WTC11 (cell line): ENCODE results near the gene ZNF57.

Experiments used
- CBFB ChIP-seq: sonication (generic); formaldehyde crosslinking; IDR thresholded peaks from 2 replicates; pipeline ENCODE4 v1.8.1; 2022; ENCODE audit warnings: mild to moderate bottlenecking, low read depth, missing genetic modification reagents
- ELF4 ChIP-seq: sonication (generic); formaldehyde crosslinking; IDR thresholded peaks from 2 replicates; pipeline ENCODE4 v1.8.1; 2022; ENCODE audit warnings: low read depth, mild to moderate bottlenecking, moderate library complexity, missing genetic modification reagents
- HMGXB4 ChIP-seq: sonication (generic); formaldehyde crosslinking; IDR thresholded peaks from 2 replicates; pipeline ENCODE4 v1.8.1; 2023; ENCODE audit warnings: mild to moderate bottlenecking, moderate library complexity, missing genetic modification reagents
- MAX ChIP-seq: sonication (generic); formaldehyde crosslinking; IDR thresholded peaks from 2 replicates; pipeline ENCODE4 v1.8.0; 2022; ENCODE audit warnings: mild to moderate bottlenecking, missing genetic modification reagents
- MXD4 ChIP-seq: fragments of 250-450 bp; sonication (Bioruptor Pico); IDR thresholded peaks from 2 replicates; pipeline ENCODE4 v1.8.0; 2021; ENCODE audit warnings: mild to moderate bottlenecking, moderate library complexity, borderline replicate concordance
- NR3C1 ChIP-seq: sonication (generic); formaldehyde crosslinking; conservative IDR thresholded peaks from 2 replicates; pipeline ENCODE4 v1.8.1; 2023; ENCODE audit warnings: low read depth, mild to moderate bottlenecking, missing genetic modification reagents
- TF ChIP-seq, protein P1 (sequence below): fragments of 200-600 bp; IDR thresholded peaks from 2 replicates; pipeline ENCODE4 v1.8.0; 2022; ENCODE audit warnings: antibody characterized with exemption
- TF ChIP-seq, protein P2 (sequence below): sonication (generic); formaldehyde crosslinking; IDR thresholded peaks from 2 replicates; pipeline ENCODE4 v1.8.1; 2022; ENCODE audit warnings: low read depth, missing genetic modification reagents, borderline replicate concordance
- TF ChIP-seq, protein P3 (sequence below): sonication (generic); formaldehyde crosslinking; IDR thresholded peaks from 2 replicates; pipeline ENCODE4 v1.8.0; 2023; ENCODE audit warnings: mild to moderate bottlenecking, missing genetic modification reagents

DNA sequence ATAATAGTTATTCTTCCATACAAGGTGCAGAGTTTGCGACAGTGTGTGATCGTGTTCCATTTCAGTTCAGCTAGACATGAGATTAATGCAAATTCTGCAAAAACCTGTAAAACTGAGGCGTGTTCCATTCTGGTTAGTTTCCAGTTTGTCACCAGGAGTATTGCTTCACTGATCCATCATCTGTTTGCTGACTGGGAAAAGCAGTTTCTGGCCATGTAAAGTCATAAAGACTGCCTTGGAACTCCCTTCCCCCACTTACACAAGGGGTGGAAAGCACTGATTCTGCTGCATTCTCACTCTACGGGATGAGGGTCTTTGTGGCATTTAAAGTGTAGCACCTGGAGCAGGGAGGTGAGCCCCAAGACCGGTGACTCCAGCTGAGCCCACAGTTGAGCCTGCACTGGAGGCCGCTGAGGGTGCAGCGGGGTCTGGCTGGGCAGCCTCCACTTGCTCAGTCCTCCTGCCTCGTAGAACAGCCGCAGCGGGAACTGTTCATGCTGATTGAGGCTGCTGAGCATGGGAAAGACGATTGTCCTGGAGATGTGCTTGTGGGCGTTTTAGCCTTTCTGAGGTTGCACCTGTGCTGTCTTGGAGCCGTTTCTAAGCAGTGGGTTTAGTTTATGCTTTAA lies 2.0 kb downstream of the ZNF57 start:
- TF ChIP-seq, protein P1, sequence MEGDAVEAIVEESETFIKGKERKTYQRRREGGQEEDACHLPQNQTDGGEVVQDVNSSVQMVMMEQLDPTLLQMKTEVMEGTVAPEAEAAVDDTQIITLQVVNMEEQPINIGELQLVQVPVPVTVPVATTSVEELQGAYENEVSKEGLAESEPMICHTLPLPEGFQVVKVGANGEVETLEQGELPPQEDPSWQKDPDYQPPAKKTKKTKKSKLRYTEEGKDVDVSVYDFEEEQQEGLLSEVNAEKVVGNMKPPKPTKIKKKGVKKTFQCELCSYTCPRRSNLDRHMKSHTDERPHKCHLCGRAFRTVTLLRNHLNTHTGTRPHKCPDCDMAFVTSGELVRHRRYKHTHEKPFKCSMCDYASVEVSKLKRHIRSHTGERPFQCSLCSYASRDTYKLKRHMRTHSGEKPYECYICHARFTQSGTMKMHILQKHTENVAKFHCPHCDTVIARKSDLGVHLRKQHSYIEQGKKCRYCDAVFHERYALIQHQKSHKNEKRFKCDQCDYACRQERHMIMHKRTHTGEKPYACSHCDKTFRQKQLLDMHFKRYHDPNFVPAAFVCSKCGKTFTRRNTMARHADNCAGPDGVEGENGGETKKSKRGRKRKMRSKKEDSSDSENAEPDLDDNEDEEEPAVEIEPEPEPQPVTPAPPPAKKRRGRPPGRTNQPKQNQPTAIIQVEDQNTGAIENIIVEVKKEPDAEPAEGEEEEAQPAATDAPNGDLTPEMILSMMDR: no peak
- no peak for TF ChIP-seq ELF4
- TF ChIP-seq, protein P2, sequence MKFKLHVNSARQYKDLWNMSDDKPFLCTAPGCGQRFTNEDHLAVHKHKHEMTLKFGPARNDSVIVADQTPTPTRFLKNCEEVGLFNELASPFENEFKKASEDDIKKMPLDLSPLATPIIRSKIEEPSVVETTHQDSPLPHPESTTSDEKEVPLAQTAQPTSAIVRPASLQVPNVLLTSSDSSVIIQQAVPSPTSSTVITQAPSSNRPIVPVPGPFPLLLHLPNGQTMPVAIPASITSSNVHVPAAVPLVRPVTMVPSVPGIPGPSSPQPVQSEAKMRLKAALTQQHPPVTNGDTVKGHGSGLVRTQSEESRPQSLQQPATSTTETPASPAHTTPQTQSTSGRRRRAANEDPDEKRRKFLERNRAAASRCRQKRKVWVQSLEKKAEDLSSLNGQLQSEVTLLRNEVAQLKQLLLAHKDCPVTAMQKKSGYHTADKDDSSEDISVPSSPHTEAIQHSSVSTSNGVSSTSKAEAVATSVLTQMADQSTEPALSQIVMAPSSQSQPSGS (CRISPR knock-in tag): no peak
- no peak for TF ChIP-seq MXD4 (CRISPR knock-in tag)
- TF ChIP-seq, protein P3, sequence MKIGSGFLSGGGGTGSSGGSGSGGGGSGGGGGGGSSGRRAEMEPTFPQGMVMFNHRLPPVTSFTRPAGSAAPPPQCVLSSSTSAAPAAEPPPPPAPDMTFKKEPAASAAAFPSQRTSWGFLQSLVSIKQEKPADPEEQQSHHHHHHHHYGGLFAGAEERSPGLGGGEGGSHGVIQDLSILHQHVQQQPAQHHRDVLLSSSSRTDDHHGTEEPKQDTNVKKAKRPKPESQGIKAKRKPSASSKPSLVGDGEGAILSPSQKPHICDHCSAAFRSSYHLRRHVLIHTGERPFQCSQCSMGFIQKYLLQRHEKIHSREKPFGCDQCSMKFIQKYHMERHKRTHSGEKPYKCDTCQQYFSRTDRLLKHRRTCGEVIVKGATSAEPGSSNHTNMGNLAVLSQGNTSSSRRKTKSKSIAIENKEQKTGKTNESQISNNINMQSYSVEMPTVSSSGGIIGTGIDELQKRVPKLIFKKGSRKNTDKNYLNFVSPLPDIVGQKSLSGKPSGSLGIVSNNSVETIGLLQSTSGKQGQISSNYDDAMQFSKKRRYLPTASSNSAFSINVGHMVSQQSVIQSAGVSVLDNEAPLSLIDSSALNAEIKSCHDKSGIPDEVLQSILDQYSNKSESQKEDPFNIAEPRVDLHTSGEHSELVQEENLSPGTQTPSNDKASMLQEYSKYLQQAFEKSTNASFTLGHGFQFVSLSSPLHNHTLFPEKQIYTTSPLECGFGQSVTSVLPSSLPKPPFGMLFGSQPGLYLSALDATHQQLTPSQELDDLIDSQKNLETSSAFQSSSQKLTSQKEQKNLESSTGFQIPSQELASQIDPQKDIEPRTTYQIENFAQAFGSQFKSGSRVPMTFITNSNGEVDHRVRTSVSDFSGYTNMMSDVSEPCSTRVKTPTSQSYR (CRISPR knock-in tag): no peak
- TF ChIP-seq NR3C1 (CRISPR knock-in tag): no peak
- TF ChIP-seq CBFB (CRISPR knock-in tag): no peak
- no peak for TF ChIP-seq MAX (CRISPR knock-in tag)
- no peak for TF ChIP-seq HMGXB4 (CRISPR knock-in tag)
